ENCODE results near the gene CLPX.
"Not testable (repeated sequence)": the region's sequence is repeated elsewhere in the genome, so short reads cannot be mapped to it uniquely, and the experiment has no call there.

The CLPX gene

DNA sequence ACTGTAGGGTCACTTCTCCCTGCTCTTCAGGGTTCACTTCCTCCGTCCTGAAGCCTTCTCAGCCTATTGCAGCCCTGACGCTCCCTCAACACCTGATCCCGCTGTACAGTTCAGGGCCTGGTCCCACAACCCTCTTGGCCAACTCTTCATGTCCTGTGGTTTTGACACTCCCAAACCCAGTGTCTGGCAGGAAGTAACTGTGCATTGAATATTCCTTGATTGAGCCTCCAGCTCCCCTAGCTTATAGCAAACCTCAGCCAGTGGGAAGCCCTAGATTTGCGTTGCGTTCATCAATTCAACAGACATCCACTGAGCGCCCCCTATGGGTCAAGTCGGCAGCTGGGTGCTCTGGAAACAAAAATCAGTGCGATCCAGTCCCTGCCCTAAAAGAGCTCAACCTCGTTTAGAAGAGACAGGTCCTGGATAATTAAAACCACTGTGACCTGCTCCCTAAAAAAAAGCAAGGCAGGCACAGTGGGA lies 83.7 kb downstream of the CLPX start:
- DNase-seq (peak; percentile 71), ATAC-seq (peak; percentile 6)

DNA sequence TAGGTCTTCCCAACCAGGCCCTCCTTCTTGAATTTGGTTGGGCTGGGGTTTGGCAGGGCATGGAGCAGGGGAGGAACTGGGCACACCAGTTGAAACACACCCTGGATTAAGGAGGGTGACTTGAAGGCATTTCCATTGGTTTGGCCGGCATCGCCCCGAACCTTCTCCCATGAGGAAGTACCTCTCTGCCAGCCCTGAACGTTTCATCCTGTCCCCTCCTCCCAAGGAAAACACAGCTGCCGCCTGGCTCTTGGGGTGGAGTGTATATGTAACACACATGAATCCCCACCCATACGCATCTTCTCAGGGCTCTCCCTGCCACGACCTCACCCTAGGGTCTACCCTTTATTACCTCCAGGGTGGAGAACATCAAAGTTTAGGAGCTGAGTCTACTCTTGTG lies 84.7 kb downstream of the CLPX start:
- DNase-seq (no peak), ATAC-seq (no peak)

GRCh38 chr15:65099801-65100200 lies 85.3 kb downstream of the CLPX start:
- ATAC-seq, DNase-seq: not testable (repeated sequence)

GRCh38 chr15:65099336-65099735 lies 85.8 kb downstream of the CLPX start:
- no peak for DNase-seq
- no peak for ATAC-seq
